Heart right ventricle (tissue), 16 donors: ENCODE results near the gene FCSK. TPM values are rescaled to one million over a fixed set of nuclear protein-coding genes. Genes with fewer than 3 reads are reported as not detected.
A peak's percentile ranks its signal among the peaks of the same experiment; 100 is the strongest.

Source experiments
- ATAC-seq, 8 donors: fragments of 200-7000 bp; cut with Tn5 transposase; one replicate each; pipeline ENCODE4 v1.9.1; 2020; ENCODE audit warnings: mild to moderate bottlenecking in 8 of 8, moderate library complexity in 8 of 8, moderate number of reproducible peaks in 1 of 8
- DNase-seq, 2 donors: peaks; one replicate each; pipeline ENCODE4 v3.0.0-alpha.2; 2020
- H3K27ac ChIP-seq, 10 donors: fragments of 200-600 bp; sonication (generic) in 2 of 10; one replicate each; pipeline versions ENCODE4 v1.5.0 to v1.8.0; 2020 to 2022; ENCODE audit warnings: mild to moderate bottlenecking in 3 of 10
- H3K27me3 ChIP-seq, 7 donors: fragments of 200-600 bp; one replicate each; pipeline ENCODE4 v1.8.0; 2021 to 2022; ENCODE audit warnings: mild to moderate bottlenecking in 2 of 7
- H3K36me3 ChIP-seq, 9 donors: fragments of 200-600 bp; sonication (generic) in 1 of 9; one replicate each; pipeline versions ENCODE4 v1.5.0 to v1.8.0; 2020 to 2022; ENCODE audit warnings: mild to moderate bottlenecking in 2 of 9
- H3K4me1 ChIP-seq, 9 donors: fragments of 200-600 bp; sonication (generic) in 1 of 9; one replicate each; pipeline versions ENCODE4 v1.5.0 to v1.8.0; 2020 to 2022; ENCODE audit warnings: mild to moderate bottlenecking in 4 of 9
- H3K4me3 ChIP-seq, 10 donors: fragments of 200-600 bp; sonication (generic) in 2 of 10; one replicate each; pipeline versions ENCODE4 v1.5.0 to v1.8.0; 2020 to 2022; ENCODE audit warnings: mild to moderate bottlenecking in 7 of 10, moderate library complexity in 2 of 10
- H3K9me3 ChIP-seq, 11 donors: fragments of 200-600 bp in 10 of 11; sonication (generic) in 2 of 11; one replicate each; pipeline versions ENCODE4 v1.5.0 to v1.8.0; 2013 to 2022; ENCODE audit warnings: mild to moderate bottlenecking in 2 of 11, control low read depth in 1 of 11, moderate library complexity in 1 of 11
- WGBS, 2 donors: extraction: QIAGEN DNeasy Blood & Tissue Kit; methylation state at CpG; one replicate each; pipeline ENCODE4 v1.1.7; 2013; ENCODE audit warnings: inconsistent platforms in 1 of 2; 5-methylcytosine and 5-hydroxymethylcytosine counted together
- intact Hi-C, 10 donors: fragments of 100-400 bp; cut with DNase I; formaldehyde crosslinking; loops; one replicate each; pipeline versions ENCODE4 v1.11.1 to v1.14.2; 2022
- polyA plus RNA-seq, 2 donors: library from polyadenylated mRNA; stranded (reverse); fragments of 200-250 nt; gene quantifications; one replicate each; pipeline ENCODE4 v1.2.3, GENCODE V29; 2013
- total RNA-seq, 10 donors: library from RNA; stranded (reverse); fragmentation: NEBNext Ultra II Directional in 3 of 10; extraction: Animal tissue kit (Norgen Biotek cat#: 25700) in 3 of 10; gene quantifications; one replicate each; pipeline versions ENCODE4 v1.2.1 to v1.2.4, GENCODE V29; 2021 to 2023
- TF ChIP-seq, protein P1 (sequence below), 9 donors: fragments of 200-600 bp; sonication (generic) in 2 of 9; IDR thresholded peaks; one replicate each; pipeline versions ENCODE4 v1.5.0 to v1.8.0; 2021 to 2022; ENCODE audit warnings: antibody characterized with exemption in 9 of 9, mild to moderate bottlenecking in 5 of 9, moderate library complexity in 1 of 9
- donor health status: Arrhythmogenic right ventricular cardiomyopathy.
- donor health status: ischemic (EF 13 %, LVEDD 7.1; RV severe dilation, severe dysfunction).
- donor health status: healthy with polysubstance abuse.
- donor health status: DM: no; HTN: yes; CAD: no.
- donor health status: DM: no; HTN: no; CAD: no.
- donor health status: ischemic (EF 25% LVEDD 6.9; RV normal size, moderate dysfunction).
- donor health status: ischemic (EF 25% LVEDD 5.7; RV mildly dilated, moderate dysfunction).
- donor health status: healthy.
- donor health status: DM: yes; HTN: yes; CAD: no.
- donor health status: Ischemic cardiomyopathy.
- donor health status: ischemic (EF 35%, LVEDD 5.7; RV mildly dilated, moderate dysfunction).
- donor health status: nonischemic (EF 11% LVEDD 7.7; RV severe dilation, severe dysfunction).
- donor health status: DM: yes; HTN: yes; CAD: no.
- donor health status: PGD.
- donor health status: ischemic (EF 29% LVEDD 5.4; RV normal size, mild dysfunction).
- donor health status: nonischemic (EF 23%, LVEDD 6.1; RV moderate dilation, normal function).

The FCSK gene
- total and polyA plus RNA-seq, 12 donors = 6.3 to 15.4 (median 9.0) TPM

DNA sequence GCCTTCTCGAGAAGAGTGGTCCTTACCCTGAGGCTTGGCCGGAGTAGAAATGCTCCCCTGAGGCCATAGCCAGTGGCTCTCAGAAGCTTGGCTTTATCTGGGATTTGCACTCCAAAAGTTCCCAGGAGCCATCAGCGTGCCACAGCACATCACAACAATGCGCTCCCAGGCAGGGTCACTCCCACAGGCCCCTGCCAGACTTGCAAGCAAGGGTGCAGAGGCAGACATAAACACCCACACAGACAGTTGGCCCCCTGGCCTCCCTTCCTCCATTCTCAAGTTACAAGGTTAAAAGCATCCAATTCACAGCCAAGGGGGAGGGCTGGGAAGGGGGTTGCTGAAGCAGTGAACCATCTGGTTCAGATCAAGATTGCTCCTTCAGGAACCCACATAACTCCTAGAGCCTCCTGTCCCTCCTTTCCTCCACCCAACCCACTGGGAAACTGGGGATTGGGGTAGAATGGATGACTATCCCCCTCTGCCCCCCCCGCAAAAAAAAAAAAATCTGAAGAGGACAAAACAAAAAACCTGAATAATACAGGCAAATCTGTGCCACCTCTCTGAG lies 17.3 kb upstream of the FCSK start:
- TF ChIP-seq, protein P1, sequence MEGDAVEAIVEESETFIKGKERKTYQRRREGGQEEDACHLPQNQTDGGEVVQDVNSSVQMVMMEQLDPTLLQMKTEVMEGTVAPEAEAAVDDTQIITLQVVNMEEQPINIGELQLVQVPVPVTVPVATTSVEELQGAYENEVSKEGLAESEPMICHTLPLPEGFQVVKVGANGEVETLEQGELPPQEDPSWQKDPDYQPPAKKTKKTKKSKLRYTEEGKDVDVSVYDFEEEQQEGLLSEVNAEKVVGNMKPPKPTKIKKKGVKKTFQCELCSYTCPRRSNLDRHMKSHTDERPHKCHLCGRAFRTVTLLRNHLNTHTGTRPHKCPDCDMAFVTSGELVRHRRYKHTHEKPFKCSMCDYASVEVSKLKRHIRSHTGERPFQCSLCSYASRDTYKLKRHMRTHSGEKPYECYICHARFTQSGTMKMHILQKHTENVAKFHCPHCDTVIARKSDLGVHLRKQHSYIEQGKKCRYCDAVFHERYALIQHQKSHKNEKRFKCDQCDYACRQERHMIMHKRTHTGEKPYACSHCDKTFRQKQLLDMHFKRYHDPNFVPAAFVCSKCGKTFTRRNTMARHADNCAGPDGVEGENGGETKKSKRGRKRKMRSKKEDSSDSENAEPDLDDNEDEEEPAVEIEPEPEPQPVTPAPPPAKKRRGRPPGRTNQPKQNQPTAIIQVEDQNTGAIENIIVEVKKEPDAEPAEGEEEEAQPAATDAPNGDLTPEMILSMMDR (IDR thresholded peaks at IDR 0.05) = no peak

DNA sequence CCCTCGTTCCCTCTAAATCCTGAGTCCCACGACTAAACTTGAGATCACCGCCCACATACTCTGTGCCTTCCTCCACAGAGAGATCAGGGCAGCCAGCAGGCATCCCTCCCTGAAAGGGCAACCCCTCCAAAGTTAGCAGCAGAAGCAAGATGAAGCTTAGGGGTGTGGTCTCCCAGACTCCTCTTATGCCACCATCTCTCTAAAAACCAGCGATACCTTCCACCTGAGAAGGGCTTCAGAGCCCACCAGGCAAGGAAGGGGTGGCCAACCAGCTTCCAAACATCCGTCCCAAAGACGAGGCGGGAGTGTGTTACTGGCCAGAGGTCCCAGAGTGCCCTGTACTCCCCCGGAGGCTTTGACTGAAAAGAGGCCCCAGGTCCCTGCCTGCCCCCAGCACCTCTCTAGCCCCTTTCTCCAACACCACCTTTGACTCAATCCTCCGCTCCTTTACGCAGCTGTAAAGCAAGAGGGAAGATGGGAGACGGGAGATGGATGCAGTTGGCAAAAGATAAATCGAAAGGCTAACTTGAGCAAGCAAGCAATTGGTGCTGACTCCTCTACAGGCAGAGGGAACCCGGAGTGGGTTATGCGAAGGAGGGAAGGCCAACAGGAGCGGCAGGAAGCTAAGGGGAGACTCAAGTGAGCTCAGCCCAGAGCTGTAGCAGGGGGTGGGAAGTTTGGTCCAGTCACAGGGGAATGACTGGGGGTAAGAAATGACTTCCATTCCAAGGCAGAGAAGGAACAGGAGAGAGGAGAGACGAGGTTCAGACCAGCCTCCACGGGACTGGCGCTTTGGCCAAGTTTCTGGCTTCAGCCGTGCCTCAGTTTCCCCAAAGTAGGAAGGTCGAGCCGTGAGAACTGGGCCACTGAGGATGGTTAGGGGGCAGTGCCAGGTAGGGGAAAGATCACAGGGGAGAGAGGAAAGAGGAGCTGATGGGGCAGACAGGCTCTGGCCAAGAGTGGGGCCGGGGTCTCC lies 16.5 kb upstream of the FCSK start:
- Histone ChIP-seq H3K27ac (peak overlapping the region in 9 of 10 donors; percentile 72 to 89 (median 85)), H3K4me3 (peak overlapping the region; percentile 64 to 91 (median 79)), H3K36me3 (peaks cover 0 to 13% (median 0%) of the 10 kb centered on the region in 9 donors), H3K4me1 (peaks cover 13 to 63% (median 52%) of the 10 kb centered on the region in 9 donors), H3K9me3 (no peaks in the 10 kb centered on the region), H3K27me3 (no peaks in the 10 kb centered on the region)
- intact Hi-C loops = loop anchor here in 4 of 10 donors (5.0 kb wide), 2 partner anchors 36 to 56 kb away; no protein-coding TSS in a partner anchor
- ATAC-seq = peak in 1 of 8 donors; percentile 23
- 14% methylated on average over 22 of the region's 22 CpGs for WGBS, 2 donors
- TF ChIP-seq, protein P1 (IDR thresholded peaks at IDR 0.05) = no peak
- DNase-seq = no peak

More for the DNA sequence above, 17.3 kb upstream of the FCSK start:
- intact Hi-C loops = loop anchor here in 4 of 10 donors (5.0 kb wide), 2 partner anchors 35 to 55 kb away; no protein-coding TSS in a partner anchor
- Histone ChIP-seq H3K4me3 (peak overlapping the region in 8 of 10 donors; percentile 66 to 82 (median 79)), H3K27me3 (no peaks in the 10 kb centered on the region), H3K9me3 (no peaks in the 10 kb centered on the region), H3K27ac (peak overlapping the region in 5 of 10 donors; percentile 77 to 88 (median 85)), H3K36me3 (peaks cover 0 to 13% (median 0%) of the 10 kb centered on the region in 9 donors), H3K4me1 (peaks cover 20 to 71% (median 59%) of the 10 kb centered on the region in 9 donors)
- 32 to 34% methylated on average over 5 of the region's 5 CpGs for WGBS, 2 donors
- ATAC-seq (no peak), DNase-seq (no peak)

DNA sequence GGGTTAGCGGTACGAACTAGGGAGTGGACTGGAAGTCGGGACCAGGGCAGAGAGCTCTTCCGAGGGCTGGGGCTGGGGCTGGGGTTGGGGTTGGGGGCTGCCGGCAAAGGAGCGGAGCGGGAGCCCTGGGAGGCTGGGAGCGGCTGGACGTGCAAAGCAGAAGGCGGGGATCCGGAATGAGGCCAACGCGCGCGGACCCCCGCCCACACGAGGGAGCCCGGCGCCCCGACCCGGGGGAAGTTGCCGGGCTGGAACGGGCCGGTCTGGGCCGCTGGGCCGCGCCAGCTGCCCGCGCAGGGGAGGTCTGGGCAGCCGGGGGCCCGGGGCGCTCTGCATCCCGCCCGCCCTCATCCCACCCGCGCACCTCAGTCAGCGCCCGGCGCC lies 15.8 kb upstream of the FCSK start:
- no peaks in the 10 kb centered on the region for H3K27me3 ChIP-seq
- peak overlapping the region; percentile 72 to 89 (median 82) for H3K27ac ChIP-seq
- peaks cover 0 to 13% (median 0%) of the 10 kb centered on the region in 9 donors for H3K36me3 ChIP-seq
- 0 to 1% methylated on average over 28 to 39 of the region's 39 CpGs for WGBS, 2 donors
- H3K4me1 ChIP-seq = peaks cover 6 to 56% (median 45%) of the 10 kb centered on the region in 9 donors
- H3K4me3 ChIP-seq = peak overlapping the region; percentile 64 to 91 (median 79)
- intact Hi-C loops = loop anchor here in 4 of 10 donors (5.0 kb wide), 2 partner anchors 36 to 56 kb away; no protein-coding TSS in a partner anchor
- peak in 1 of 2 donors; percentile 48 for DNase-seq
- H3K9me3 ChIP-seq = no peaks in the 10 kb centered on the region
- TF ChIP-seq, protein P1 (IDR thresholded peaks at IDR 0.05) = peak in 1 of 9 donors; percentile 10
- peak in 6 of 8 donors; percentile 0 to 26 (median 6) for ATAC-seq
